GM12878 (cell line): ENCODE results near the gene PGBD5. TPM values are rescaled to one million over a fixed set of nuclear protein-coding genes. Genes with fewer than 3 reads are reported as not detected.

Experiments
- ATAC-seq: fragments of 200-7000 bp; cut with Tn5 transposase; 3 replicates; pipeline ENCODE4 v1.9.1; 2020; ENCODE audit warnings: mild to moderate bottlenecking, moderate library complexity
- BruUV-seq: library from RNA; stranded (reverse); fragments of 400-500 nt; replicated peaks from 2 replicates; lab custom pipeline; 2021; lab: Mats Ljungman, UMichigan
- CTCF ChIA-PET: fragments of 300-600 bp; sonication (Branson Sonifier 250); formaldehyde crosslinking; extraction: SDS; loops from one replicate; lab custom pipeline; 2021; ENCODE audit warnings: inconsistent platforms; lab: Yijun Ruan, JAX
- POLR2A ChIA-PET: fragments of 350-600 bp; formaldehyde crosslinking; extraction: SDS; loops from one replicate; lab custom pipeline; 2021; ENCODE audit warnings: inconsistent platforms; lab: Charles Lee
- RAD21 ChIA-PET: fragments of 300-600 bp; sonication (Branson Sonifier 250); formaldehyde crosslinking; loops from one replicate; lab custom pipeline; 2023; ENCODE audit warnings: antibody characterized with exemption; ENCODE audit not compliant: unreplicated experiment; lab: Charles Lee
- SMC1A ChIA-PET: fragments of 300-600 bp; sonication (Branson Sonifier 250); formaldehyde crosslinking; loops from one replicate; lab custom pipeline; 2023; ENCODE audit not compliant: unreplicated experiment, uncharacterized antibody; lab: Charles Lee
- DNase-seq: peaks from one replicate; pipeline ENCODE4 v3.0.0-alpha.2; 2011; ENCODE audit warnings: low read depth, low spot score
- FAIRE-seq: peaks from 3 replicates; lab custom pipeline; 2011; peaks lifted over from hg19 to GRCh38; lab: Jason Lieb, UNC
- H2AFZ ChIP-seq: 2 replicates; pipeline ENCODE4 v1.6.0; 2011; ENCODE audit warnings: low read depth, low read length, control low read depth; ENCODE audit not compliant: control insufficient read depth
- H3K27ac ChIP-seq: 2 replicates; pipeline ENCODE4 v1.5.1; 2011; ENCODE audit warnings: control low read depth; ENCODE audit not compliant: control insufficient read depth, insufficient read depth
- H3K27me3 ChIP-seq, 2 experiments: replicated peaks in 1 of 2; 2 replicates each; pipeline versions ENCODE4 v1.6.0 to v1.6.1; 2011; ENCODE audit warnings: low read length in 1 of 2; ENCODE audit not compliant: control insufficient read depth in 2 of 2, insufficient read depth in 2 of 2
- H3K36me3 ChIP-seq, 2 experiments: 2 replicates each; pipeline ENCODE4 v1.5.1; 2011; ENCODE audit warnings: low read length in 1 of 2; ENCODE audit not compliant: control insufficient read depth in 2 of 2, insufficient read depth in 2 of 2
- H3K4me1 ChIP-seq: 2 replicates; pipeline ENCODE4 v1.6.1; 2011; ENCODE audit warnings: mild to moderate bottlenecking, low read length, moderate library complexity, mixed read lengths; ENCODE audit not compliant: control insufficient read depth, insufficient read depth
- H3K4me2 ChIP-seq: 2 replicates; pipeline ENCODE4 v1.6.0; 2011; ENCODE audit warnings: control low read depth; ENCODE audit not compliant: control insufficient read depth, insufficient read depth
- H3K4me3 ChIP-seq: fragments of 200-600 bp; sonication (generic); 2 replicates; pipeline ENCODE4 v1.5.1; 2016
- H3K79me2 ChIP-seq: 2 replicates; pipeline ENCODE4 v1.6.0; 2011; ENCODE audit warnings: low read length; ENCODE audit not compliant: control insufficient read depth, insufficient read depth
- H3K9ac ChIP-seq: 2 replicates; pipeline ENCODE4 v1.8.0; 2011; ENCODE audit warnings: low read length, control low read depth, mixed read lengths; ENCODE audit not compliant: control insufficient read depth, insufficient read depth
- H3K9me3 ChIP-seq: replicated peaks from 3 replicates; pipeline ENCODE4 v1.5.1; 2011; ENCODE audit warnings: mild to moderate bottlenecking, low read length; ENCODE audit not compliant: control insufficient read depth, insufficient read depth
- H4K20me1 ChIP-seq: 2 replicates; pipeline ENCODE4 v1.6.0; 2011; ENCODE audit not compliant: control insufficient read depth, insufficient read depth
- BMI1 ChIP-seq: fragments of 450-650 bp; IDR thresholded peaks from 2 replicates; pipeline ENCODE4 v1.6.1; 2016; ENCODE audit warnings: mild to moderate bottlenecking, moderate library complexity, borderline replicate concordance
- BRCA1 ChIP-seq: IDR thresholded peaks from 2 replicates; pipeline ENCODE4 v1.6.1; 2011; ENCODE audit warnings: low read depth, low read length, improper control_type of control experiment
- EED ChIP-seq: sonication (generic); IDR thresholded peaks from 2 replicates; pipeline ENCODE4 v1.6.1; 2016; ENCODE audit warnings: antibody characterized with exemption, low read depth
- EP300 ChIP-seq, 2 experiments: fragments of 150-350 bp in 1 of 2; IDR thresholded peaks; 2 replicates each; pipeline ENCODE4 v1.6.1; 2011 to 2012; ENCODE audit warnings: low read depth in 2 of 2, low read length in 2 of 2, borderline replicate concordance in 1 of 2, improper control_type of control experiment in 1 of 2, inconsistent platforms in 1 of 2; ENCODE audit not compliant: control insufficient read depth in 1 of 2
- MEF2B ChIP-seq: fragments of 450-650 bp; IDR thresholded peaks from 2 replicates; pipeline ENCODE4 v1.6.1; 2018; ENCODE audit warnings: mild to moderate bottlenecking, moderate library complexity; ENCODE audit not compliant: partially characterized antibody, poor library complexity, severe bottlenecking
- PAX8 ChIP-seq: fragments of 450-650 bp; IDR thresholded peaks from 2 replicates; pipeline ENCODE4 v1.6.1; 2017; ENCODE audit warnings: mild to moderate bottlenecking, moderate library complexity
- POLR2A ChIP-seq: IDR thresholded peaks from 2 replicates; pipeline ENCODE4 v1.6.1; 2011; ENCODE audit warnings: low read depth, mild to moderate bottlenecking, low read length
- RB1 ChIP-seq: fragments of 450-650 bp; formaldehyde crosslinking; IDR thresholded peaks from 2 replicates; pipeline ENCODE4 v1.6.1; 2017; ENCODE audit warnings: mild to moderate bottlenecking, borderline replicate concordance
- RFX5 ChIP-seq: IDR thresholded peaks from 2 replicates; pipeline ENCODE4 v1.6.1; 2011; ENCODE audit warnings: low read depth, low read length, improper control_type of control experiment
- RUNX3 ChIP-seq: IDR thresholded peaks from 2 replicates; pipeline ENCODE4 v1.6.1; 2012; ENCODE audit warnings: low read length, inconsistent platforms
- ZBED1 ChIP-seq: IDR thresholded peaks from 2 replicates; pipeline ENCODE4 v1.6.1; 2016; ENCODE audit warnings: borderline replicate concordance
- ZNF217 ChIP-seq: fragments of 450-650 bp; IDR thresholded peaks from 2 replicates; pipeline ENCODE4 v1.6.1; 2017; ENCODE audit warnings: antibody characterized with exemption, mild to moderate bottlenecking
- ZNF274 ChIP-seq: IDR thresholded peaks from one replicate; pipeline ENCODE4 v1.8.0; 2011; ENCODE audit not compliant: insufficient read length, insufficient read depth
- ZZZ3 ChIP-seq: IDR thresholded peaks from 2 replicates; pipeline ENCODE4 v1.6.1; 2011; ENCODE audit warnings: low read depth; ENCODE audit not compliant: control insufficient read depth, insufficient read length
- WGBS: methylation state at CpG from one replicate; pipeline ENCODE4 v1.1.6; 2016; ENCODE audit warnings: low lambda C conversion rate; ENCODE audit not compliant: insufficient replicate concordance, insufficient coverage; ENCODE audit errors: missing lambda C conversion rate; 5-methylcytosine and 5-hydroxymethylcytosine counted together
- in situ Hi-C: fragments of 300-500 bp; cut with MboI; formaldehyde crosslinking; loops from 9 replicates; pipeline ENCODE4 v1.14.3; 2018; ENCODE audit warnings: mixed read lengths
- intact Hi-C: fragments of 100-400 bp; cut with micrococcal nuclease; formaldehyde crosslinking; loops from one replicate; pipeline ENCODE4 v1.14.2; 2022; ENCODE audit not compliant: unreplicated experiment
- polyA plus RNA-seq, 11 experiments: library from polyadenylated mRNA; depleted of rRNA in 4 of 11; unstranded in 6 of 11; stranded (reverse) in 5 of 11; fragments of >200 nt; fragmentation: Nextera tagmentation in 4 of 11; fragmentation: Illumina TruSeq in 1 of 11; extraction: Ambion mirVana in 4 of 11; extraction: Trizol in 1 of 11; gene quantifications; 1 replicate in 1 of 11; 2 replicates in 10 of 11; pipeline versions ENCODE4 v1.2.1 to v1.2.3, GENCODE V29; 2011 to 2016; ENCODE audit warnings: inconsistent platforms in 2 of 11, missing spikeins in 2 of 11, low read depth in 1 of 11
- total RNA-seq, 4 experiments: library from RNA; depleted of rRNA in 3 of 4; stranded (reverse); fragments of >200 nt in 3 of 4; fragmentation: Illumina TruSeq in 1 of 4; extraction: Trizol in 1 of 4; gene quantifications; 2 replicates each; pipeline versions ENCODE4 v1.2.1 to v1.2.3, GENCODE V29; 2013 to 2021
- TF ChIP-seq, protein P1 (sequence below): fragments of 450-650 bp; IDR thresholded peaks from 2 replicates; pipeline ENCODE4 v1.6.1; 2014; ENCODE audit warnings: mild to moderate bottlenecking
- TF ChIP-seq, protein P2 (sequence below), 3 experiments: IDR thresholded peaks in 2 of 3; conservative IDR thresholded peaks in 1 of 3; 2 replicates each; pipeline ENCODE4 v1.5.1; 2011; ENCODE audit warnings: low read depth in 3 of 3, low read length in 3 of 3, mild to moderate bottlenecking in 3 of 3, control low read depth in 2 of 3, moderate library complexity in 2 of 3, inconsistent platforms in 1 of 3, mixed read lengths in 1 of 3; ENCODE audit not compliant: control insufficient read depth in 2 of 3, insufficient read depth in 1 of 3; ENCODE audit errors: extremely low read depth in 1 of 3

PGBD5 gene
- total and polyA plus RNA-seq, 10 of the 15 experiments (the other 5 are each of a cell fraction or from before 2014, with no cell fraction given): 0.03 TPM; not detected in 9

DNA sequence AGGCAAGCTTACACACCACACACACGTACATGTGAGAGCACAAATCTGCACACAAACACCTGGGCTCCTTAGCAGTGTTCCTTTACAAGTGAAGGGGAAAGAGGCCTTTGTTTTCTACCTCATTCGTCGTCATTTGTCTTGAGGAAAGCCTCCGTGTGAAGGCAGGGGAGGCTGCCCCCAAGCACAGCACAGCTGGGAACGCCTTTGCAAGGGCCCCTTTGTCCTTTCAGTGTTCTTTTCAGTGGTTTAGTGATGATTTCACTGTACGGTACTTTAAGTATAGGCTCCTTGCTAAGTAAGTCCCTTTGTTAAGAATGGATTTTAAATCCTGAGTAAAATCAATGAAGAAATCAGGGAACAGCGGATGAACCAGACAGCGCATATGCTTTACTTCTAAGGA lies 94.1 kb downstream of the PGBD5 start:
- FAIRE-seq: no peak
- in situ Hi-C loops (no loop called here), intact Hi-C loops (no loop called here)
- H3K4me3 ChIP-seq: no peak overlapping the region
- no peak overlapping the region for H3K9ac ChIP-seq
- no peak overlapping the region for H3K4me2 ChIP-seq
- 50% methylated on average over 8 of the region's 8 CpGs for WGBS
- peaks cover 0 to 1% of the 10 kb centered on the region in 2 experiments; a peak in 2 of 4 replicates for H3K27me3 ChIP-seq
- ATAC-seq: no peak
- H4K20me1 ChIP-seq: no peaks in the 10 kb centered on the region
- H3K9me3 ChIP-seq: no peaks in the 10 kb centered on the region
- peaks cover 6% of the 10 kb centered on the region for H3K4me1 ChIP-seq
- TF ChIP-seq RFX5: no peak
- TF ChIP-seq PAX8: no peak
- TF ChIP-seq, protein P1, sequence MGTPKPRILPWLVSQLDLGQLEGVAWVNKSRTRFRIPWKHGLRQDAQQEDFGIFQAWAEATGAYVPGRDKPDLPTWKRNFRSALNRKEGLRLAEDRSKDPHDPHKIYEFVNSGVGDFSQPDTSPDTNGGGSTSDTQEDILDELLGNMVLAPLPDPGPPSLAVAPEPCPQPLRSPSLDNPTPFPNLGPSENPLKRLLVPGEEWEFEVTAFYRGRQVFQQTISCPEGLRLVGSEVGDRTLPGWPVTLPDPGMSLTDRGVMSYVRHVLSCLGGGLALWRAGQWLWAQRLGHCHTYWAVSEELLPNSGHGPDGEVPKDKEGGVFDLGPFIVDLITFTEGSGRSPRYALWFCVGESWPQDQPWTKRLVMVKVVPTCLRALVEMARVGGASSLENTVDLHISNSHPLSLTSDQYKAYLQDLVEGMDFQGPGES: no peak
- no peak for TF ChIP-seq RUNX3
- no peak for TF ChIP-seq BRCA1
- TF ChIP-seq ZZZ3: no peak
- TF ChIP-seq POLR2A: no peak
- TF ChIP-seq, protein P2, sequence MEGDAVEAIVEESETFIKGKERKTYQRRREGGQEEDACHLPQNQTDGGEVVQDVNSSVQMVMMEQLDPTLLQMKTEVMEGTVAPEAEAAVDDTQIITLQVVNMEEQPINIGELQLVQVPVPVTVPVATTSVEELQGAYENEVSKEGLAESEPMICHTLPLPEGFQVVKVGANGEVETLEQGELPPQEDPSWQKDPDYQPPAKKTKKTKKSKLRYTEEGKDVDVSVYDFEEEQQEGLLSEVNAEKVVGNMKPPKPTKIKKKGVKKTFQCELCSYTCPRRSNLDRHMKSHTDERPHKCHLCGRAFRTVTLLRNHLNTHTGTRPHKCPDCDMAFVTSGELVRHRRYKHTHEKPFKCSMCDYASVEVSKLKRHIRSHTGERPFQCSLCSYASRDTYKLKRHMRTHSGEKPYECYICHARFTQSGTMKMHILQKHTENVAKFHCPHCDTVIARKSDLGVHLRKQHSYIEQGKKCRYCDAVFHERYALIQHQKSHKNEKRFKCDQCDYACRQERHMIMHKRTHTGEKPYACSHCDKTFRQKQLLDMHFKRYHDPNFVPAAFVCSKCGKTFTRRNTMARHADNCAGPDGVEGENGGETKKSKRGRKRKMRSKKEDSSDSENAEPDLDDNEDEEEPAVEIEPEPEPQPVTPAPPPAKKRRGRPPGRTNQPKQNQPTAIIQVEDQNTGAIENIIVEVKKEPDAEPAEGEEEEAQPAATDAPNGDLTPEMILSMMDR (IDR thresholded peaks at IDR 0.05 in 2 of 3, conservative IDR thresholded peaks at IDR 0.05 in 1 of 3; ENCODE audit: control insufficient read depth in 2 of 3, extremely low read depth in 1 of 3, insufficient read depth in 1 of 3, low read depth in 3 of 3, low read length in 3 of 3): no peak
- no peak for TF ChIP-seq RB1
- TF ChIP-seq MEF2B: no peak
- TF ChIP-seq ZNF274: no peak
- no peak for TF ChIP-seq EP300 (IDR thresholded peaks at IDR 0.05; ENCODE audit: borderline replicate concordance in 1 of 2, control insufficient read depth in 1 of 2, low read depth in 2 of 2, low read length in 2 of 2)
- TF ChIP-seq ZNF217: no peak
- TF ChIP-seq EED: no peak
- no peak for TF ChIP-seq ZBED1
- no peak for TF ChIP-seq BMI1
- POLR2A ChIA-PET: no interaction called here
- CTCF ChIA-PET: no interaction called here
- no peaks in the 10 kb centered on the region for H3K79me2 ChIP-seq
- BruUV-seq: no TSS peak
- H3K27ac ChIP-seq: no peak overlapping the region
- no peak for DNase-seq
- RAD21 ChIA-PET: no interaction called here
- SMC1A ChIA-PET: no interaction called here
- H3K36me3 ChIP-seq: no peaks in the 10 kb centered on the region
- H2AFZ ChIP-seq: no peak overlapping the region
